ENCODE measurements around the gene ROBO2.

Gene ROBO2

DNA sequence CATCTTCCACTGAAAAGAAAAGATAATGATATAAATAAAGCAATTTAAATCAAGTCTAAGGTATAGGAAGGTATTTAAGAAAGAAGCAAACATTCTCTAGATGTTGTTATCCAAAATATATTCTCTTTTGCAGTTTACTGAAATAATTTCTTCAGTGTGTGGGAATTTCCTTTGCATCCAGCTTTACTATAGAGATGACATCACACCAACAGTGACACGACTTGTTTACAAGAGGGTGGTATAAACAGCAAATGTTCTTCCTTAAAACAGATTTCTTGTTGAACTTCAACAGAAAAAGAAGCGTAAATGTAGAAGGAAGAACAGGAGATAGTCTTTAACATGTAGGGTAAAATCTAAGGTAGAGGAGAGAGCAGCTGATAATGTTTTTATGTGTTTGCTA lies 202.5 kb downstream of the ROBO2 start:
- H3K27ac ChIP-seq, result no peak overlapping the region
- H3K4me3 ChIP-seq, result no peak overlapping the region

DNA sequence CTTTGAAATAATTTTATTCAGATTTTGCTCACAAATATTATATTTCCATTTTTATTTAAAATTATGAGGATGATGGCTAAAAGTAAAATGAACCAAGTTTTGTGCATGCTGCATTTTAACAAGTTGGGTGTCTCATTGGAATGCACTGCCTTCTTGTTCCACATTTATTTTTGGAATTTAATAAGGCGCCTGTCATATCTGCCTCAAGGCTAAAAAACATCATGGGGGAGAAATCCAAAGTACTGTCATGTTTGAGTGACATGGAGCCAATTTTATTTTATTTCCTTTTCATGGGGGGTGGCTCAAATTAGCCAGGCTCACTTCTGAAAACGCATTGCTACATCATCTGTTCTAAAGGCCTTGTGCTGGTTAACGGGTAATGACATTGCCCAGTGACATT lies 205.1 kb downstream of the ROBO2 start:
- no peak overlapping the region for H3K4me3 ChIP-seq
- no peak overlapping the region for H3K27ac ChIP-seq

DNA sequence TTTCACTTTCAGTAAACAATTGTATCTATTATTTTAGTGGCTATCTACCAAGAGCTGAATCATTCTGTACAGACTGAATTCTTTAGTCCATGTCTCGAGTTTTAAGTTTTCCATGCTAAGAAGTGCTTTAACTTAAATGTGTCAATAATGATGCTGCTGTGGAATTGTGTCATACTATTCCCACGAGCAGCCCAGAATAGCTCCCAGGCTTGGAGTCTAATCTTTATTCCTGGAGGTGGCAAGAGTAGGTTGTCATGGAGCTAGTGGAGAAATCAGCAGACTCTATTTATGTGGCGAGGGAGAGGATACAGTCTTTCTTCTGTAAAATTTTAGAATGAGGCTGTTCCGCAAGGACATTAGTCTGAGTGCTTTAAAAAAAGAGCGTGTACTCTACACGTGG lies 207.2 kb downstream of the ROBO2 start:
- Histone ChIP-seq H3K27ac (no peak overlapping the region), H3K4me3 (no peak overlapping the region)

- no peak overlapping the region for H3K4me3 ChIP-seq
- H3K27ac ChIP-seq, result no peak overlapping the region
Observed at GRCh38 chr3:77247817-77248216, 207.9 kb downstream of the ROBO2 start.

- H3K27ac ChIP-seq, result no peak overlapping the region
- H3K4me3 ChIP-seq, result no peak overlapping the region
Observed at GRCh38 chr3:77248420-77248819, 208.5 kb downstream of the ROBO2 start.

GRCh38 chr3:77251136-77251535 lies 211.2 kb downstream of the ROBO2 start:
- Histone ChIP-seq H3K27ac (no peak overlapping the region), H3K4me3 (no peak overlapping the region)

- H3K27ac ChIP-seq, result no peak overlapping the region
- no peak overlapping the region for H3K4me3 ChIP-seq
Observed at GRCh38 chr3:77254967-77255831, 215.3 kb downstream of the ROBO2 start.

DNA sequence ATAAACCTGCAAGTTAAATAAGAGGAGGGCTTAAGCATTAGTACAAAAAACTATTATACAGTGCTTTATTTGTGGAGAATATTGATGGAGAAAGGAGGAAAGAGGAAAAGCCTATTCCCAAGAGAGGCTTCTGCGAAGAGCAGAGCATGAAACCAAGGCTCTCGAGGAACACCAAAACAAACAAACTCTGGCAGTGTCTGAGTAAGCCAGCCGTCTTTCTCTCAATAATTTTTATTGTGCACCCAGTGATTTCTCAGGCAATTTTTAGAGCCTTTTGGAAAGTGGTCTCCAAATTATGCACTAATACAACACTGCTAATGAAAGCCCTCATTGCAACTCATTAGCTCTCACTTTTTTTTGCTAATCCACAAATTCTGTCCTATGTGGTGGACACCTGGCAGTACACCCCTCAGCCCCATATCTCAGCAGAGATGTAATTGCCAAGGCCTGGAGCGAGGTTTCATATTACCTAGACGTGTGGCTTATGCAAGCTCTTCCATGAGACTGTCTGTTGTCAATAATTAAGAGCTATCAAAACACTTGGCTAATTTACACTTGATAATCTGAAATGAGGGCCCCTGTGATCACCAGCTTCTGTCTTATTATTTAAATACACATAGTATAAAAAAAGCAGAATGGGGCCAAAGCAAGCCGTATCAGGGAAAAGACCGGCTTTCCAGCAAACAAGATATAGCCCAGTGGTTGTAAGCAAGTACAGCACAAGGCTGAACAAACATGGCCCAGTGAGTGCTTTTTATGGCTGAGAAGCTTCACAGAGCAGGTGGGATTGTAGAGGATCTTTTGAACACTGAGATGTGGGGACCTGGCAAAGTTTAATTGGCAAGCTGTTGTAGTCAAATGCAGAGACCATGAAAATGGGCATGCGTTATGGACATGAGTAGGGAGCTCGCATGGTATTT lies 216.9 kb downstream of the ROBO2 start:
- Histone ChIP-seq H3K4me3 (no peak overlapping the region), H3K27ac (no peak overlapping the region)

- H3K4me3 ChIP-seq, result no peak overlapping the region
- no peak overlapping the region for H3K27ac ChIP-seq
Observed at GRCh38 chr3:77259694-77260093, 219.8 kb downstream of the ROBO2 start.

DNA sequence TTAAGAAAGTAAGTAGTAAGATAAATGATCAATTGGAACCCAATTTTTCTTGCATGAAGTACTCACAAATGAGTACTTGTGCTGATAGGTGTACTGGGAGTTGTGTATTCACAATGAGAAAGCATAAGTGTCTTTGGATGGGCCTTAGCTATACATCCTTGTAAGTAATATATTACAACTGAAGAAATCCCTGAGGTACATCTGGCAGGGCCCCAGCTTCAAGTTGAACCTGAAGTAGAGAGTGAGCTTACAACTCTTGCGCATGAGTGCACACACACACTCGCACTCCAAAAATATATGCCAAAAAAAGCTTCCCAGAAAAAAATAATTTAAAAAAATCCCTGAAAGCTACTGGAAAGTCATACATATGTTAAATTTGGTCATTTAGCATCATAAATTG lies 222.5 kb downstream of the ROBO2 start:
- Histone ChIP-seq H3K27ac (no peak overlapping the region), H3K4me3 (no peak overlapping the region)

- H3K27ac ChIP-seq, result no peak overlapping the region
- H3K4me3 ChIP-seq, result no peak overlapping the region
Observed at GRCh38 chr3:77267589-77267988, 227.7 kb downstream of the ROBO2 start.

DNA sequence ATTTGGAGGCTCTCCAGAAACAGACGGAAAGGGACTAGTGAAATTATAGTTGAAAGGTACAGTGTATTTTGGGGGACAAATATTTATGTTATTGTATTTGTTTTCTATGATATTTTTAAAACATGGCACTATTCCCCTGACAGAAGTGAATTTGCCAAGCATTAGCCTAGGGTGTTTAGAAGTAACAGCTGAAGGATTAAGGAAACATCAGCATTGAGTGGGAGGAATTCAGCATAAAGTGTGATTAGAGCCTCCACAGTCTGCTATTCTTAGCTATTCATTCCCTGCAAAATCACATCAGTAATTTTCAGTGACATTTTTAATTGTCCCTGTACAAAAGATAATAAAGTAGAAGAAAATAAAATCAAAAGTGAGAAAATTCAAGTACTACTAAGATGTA lies 231.4 kb downstream of the ROBO2 start:
- no peak overlapping the region for H3K27ac ChIP-seq
- no peak overlapping the region for H3K4me3 ChIP-seq

DNA sequence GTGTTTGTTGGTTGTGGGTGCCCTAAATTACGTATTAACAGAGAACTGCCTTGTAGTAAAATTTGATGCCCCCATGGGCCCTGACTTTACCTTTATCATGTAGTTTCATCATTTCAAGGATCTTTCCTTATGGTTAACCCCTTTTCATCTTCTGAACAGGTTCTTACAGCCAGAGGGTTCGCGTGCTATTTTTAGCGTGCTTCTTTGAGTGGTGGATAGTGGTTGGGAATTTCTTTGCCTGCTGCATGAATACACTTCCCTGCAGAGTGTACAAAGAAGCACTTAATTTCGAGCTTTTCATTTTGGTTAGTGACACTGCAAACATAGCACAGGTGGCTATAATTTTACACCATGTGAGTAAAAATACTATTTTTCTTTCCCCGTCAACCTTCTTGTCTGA lies 231.8 kb downstream of the ROBO2 start:
- Histone ChIP-seq H3K27ac (no peak overlapping the region), H3K4me3 (no peak overlapping the region)

DNA sequence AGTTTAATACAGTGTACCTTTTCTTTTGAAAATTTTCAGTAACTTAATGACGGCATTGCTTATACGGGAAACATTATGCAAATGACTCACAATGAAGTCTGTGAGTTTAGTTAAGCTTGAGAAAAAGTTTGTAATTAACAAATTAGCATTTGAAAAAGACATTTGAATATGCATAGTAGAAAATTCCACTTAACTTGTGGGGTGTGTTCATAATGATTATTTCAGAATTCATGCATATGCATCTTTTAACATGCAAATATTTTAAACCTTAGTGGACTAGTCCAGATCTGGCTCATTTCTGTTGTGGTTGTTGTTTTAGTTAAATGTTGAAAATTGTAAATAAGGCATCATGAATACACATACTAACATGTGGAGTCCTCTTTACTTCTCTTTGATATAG lies 239.4 kb downstream of the ROBO2 start:
- Histone ChIP-seq H3K27ac (no peak overlapping the region), H3K4me3 (no peak overlapping the region)

GRCh38 chr3:77281721-77282120 lies 241.8 kb downstream of the ROBO2 start:
- Histone ChIP-seq H3K4me3 (no peak overlapping the region), H3K27ac (no peak overlapping the region)

GRCh38 chr3:77283108-77283507 lies 243.2 kb downstream of the ROBO2 start:
- no peak overlapping the region for H3K4me3 ChIP-seq

GRCh38 chr3:77288348-77288747 lies 248.4 kb downstream of the ROBO2 start:
- Histone ChIP-seq H3K27ac (no peak overlapping the region), H3K4me3 (no peak overlapping the region)

More at GRCh38 chr3:77283108-77283507, 243.2 kb downstream of the ROBO2 start:
- no peak overlapping the region for H3K27ac ChIP-seq

GRCh38 chr3:77296527-77296926 lies 256.6 kb downstream of the ROBO2 start:
- H3K4me3 ChIP-seq, result no peak overlapping the region
- H3K27ac ChIP-seq, result no peak overlapping the region

GRCh38 chr3:77298417-77298816 lies 258.5 kb downstream of the ROBO2 start:
- H3K4me3 ChIP-seq, result no peak overlapping the region
- H3K27ac ChIP-seq, result peak overlapping the region in 1 of 21 experiments; percentile 23

DNA sequence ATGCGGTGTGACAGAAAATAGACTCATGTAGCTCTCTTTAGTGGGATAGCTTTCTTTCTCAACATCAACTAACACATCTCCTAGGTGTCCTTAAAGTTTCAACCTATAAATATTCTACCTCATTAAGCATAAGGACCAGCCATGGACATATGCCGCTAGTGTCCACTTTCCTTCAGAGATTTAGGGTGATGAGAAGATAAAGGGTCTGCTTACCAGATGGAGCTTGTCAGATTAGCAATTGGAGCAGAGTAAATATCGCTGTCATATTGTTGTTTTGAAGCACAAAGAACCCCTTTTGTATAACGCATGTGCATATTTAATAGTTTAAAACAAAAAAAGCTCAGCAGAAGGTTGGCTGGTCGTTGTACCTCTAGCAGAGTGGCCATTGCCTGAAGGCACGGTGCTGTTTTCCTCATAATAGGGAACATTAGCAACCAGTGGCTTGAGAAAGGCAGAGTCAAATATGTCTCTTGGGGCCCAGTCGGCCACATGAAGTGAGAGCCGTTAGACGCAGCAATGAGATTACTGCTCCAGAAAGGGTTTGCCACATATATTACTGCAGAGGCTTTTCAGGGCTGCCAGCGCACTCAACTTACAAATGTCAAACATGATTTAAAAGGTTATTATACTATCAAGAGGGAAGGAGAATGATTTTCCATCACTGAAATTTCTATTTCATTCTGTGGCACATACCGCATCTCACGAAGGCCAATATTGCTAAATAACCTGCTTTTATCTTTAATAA lies 264.2 kb downstream of the ROBO2 start:
- H3K27ac ChIP-seq, result no peak overlapping the region
- H3K4me3 ChIP-seq, result no peak overlapping the region

All from skin epidermis (tissue), 12 donors.